NCI-H82 (cell line): ENCODE measurements around the gene IGFBP1.
A peak's percentile ranks its signal among the peaks of the same experiment; 100 is the strongest.

Source experiments
- DNase-seq: peaks from one replicate; lab custom pipeline; 2025; lab: John Stamatoyannopoulos, UW

IGFBP1 gene

DNA sequence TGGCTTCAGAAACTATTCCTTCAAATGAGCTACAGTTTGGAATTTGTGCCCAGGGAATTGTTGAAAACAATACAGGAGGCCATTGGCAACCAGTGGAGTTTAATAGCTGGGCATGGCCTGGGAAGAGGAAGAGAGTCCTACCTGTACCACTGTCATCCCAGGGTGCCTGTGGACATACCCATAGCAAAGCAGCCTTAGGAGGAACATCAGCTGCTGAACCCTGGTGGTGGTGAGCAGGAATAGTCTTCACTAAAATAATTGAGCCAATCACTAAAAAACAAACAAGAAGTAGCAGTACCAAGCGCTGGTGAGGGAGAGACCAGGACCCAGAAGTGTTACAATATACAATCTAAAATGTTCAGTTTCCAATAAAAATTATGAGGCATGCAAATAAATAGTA is 14.5 kb downstream of the IGFBP1 start:
- DNase-seq: no peak

DNA sequence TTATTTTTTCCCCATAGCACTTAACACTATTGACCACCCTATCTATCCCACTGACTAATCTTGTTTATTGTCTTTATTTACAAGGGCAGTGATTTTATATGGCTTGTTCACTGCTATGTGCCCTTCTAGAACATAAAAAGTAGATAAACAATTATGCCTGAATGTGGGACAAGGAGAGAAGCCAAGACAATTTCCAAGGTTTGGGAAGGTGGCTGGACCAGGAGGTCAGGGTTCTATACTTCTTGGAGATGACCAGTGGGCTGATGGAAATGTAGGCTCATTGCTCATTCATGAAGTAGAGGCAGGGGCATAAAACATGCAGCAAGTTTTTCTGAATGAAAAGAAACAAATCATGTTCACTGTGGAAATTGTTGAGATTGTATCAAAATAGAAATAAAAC is 21.3 kb downstream of the IGFBP1 start:
- DNase-seq: no peak

DNA sequence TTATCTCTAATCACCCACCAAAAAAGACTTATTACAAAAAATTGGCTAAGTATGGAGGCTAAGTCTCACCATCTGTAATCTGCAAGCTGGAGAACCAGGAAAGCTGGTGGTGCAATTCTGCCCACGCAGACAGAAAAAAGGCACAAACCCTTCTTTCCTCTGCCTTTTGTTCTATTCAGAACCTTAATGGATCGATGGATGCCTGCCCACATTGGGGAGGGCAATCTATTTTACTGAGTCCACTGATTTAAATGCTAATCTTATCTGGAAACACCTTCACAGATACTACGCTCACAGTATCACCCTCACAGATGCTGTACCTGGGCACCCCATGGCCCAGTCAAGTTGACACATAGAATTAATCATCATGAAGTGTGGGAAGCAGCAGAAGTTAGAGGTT is 22.6 kb downstream of the IGFBP1 start:
- DNase-seq: no peak

DNA sequence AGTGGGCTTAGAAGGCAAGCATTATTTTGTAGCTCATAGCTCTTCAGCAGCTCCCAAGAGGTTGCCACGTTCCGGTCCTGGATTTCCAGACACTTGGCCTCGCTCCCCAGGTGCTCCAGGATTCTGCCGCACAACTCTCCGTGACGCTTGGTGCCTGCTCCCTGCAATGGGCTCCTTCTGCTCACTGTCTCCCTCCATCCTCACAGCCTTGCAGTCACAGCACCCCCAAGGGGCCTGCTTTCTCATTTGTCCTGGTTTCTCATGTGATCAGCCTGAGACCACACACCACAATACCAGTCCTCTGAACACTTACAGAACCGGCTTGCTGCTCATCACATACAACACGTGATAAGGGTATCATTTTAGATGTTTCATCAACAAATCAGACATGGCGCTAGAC is 23.0 kb downstream of the IGFBP1 start:
- no peak for DNase-seq

DNA sequence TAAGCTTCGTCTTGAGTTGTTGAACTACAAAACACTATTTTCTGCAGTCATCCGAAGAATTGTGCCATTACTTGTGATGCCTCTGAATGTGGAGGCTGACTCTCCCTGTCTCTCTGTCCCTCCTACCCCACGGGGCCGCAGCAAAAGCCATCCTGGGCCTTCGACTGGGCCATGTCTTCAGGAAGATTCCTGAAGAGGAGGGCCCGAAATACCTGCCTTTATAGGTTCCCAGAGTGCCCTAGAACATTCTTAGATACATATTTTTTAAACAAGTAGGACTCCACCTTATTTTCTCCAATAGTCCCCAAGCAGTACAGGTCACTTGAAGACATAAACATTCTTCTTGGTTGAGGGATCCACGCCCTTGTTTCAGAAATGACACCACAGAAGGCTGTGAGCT is 24.7 kb downstream of the IGFBP1 start:
- no peak for DNase-seq

DNA sequence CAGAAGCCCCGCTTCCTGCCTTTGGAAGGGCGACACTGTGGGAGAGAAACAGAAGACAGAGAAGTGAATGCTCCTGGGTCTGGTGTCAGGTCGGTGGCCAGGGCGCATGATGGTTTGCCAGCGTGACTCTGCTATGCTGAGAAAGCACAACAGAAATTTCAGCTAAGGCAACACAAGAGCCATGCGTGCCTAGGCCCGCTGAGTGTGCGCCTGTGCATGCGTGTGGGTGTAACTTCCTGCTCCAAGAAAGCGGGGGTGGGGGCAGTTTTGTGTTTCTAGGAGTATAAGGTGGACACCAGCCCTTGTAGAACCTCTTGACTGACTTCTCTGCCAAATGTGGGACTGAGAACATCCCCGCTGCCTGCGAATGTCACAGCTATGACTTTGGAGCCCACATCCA is 26.6 kb downstream of the IGFBP1 start:
- no peak for DNase-seq

DNA sequence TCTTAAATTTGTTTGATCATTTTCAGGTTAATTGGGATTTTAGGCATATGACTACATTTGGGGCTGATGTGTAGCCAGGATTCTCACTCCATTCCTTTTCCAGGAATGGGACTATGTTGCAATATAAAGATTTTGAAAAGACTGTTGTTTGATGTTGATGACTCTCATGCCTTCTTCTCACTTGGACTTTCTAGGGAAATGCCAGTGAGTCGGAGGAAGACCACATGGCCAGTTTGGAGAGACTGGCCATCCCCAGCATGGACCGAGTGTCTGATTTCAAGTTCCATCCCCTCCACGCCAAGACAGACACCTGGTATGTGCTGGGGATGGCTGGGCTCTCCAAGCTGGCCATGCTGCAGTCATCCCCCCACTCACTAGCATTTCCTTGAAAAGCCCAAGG is 27.3 kb downstream of the IGFBP1 start:
- DNase-seq: no peak

DNA sequence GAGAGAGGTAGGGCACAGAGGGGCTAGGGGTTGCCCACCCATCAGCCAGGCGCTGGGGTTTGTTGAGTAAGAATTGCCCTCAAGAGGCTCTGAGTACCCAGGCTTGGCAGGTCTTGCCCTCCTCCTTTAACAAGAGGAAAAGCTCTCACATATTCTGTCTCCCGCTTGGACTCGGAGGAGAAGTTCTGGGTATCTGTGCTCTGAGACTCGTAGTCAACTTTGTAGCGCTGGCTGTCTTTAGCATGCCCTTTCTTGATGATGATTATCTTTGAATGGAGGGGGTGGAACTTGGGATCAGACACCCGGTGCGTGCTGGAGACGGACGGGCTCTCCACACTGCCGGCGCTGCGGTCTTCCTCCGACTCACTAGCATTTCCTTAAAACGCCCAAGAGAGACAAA is 28.8 kb downstream of the IGFBP1 start:
- DNase-seq: no peak

DNA sequence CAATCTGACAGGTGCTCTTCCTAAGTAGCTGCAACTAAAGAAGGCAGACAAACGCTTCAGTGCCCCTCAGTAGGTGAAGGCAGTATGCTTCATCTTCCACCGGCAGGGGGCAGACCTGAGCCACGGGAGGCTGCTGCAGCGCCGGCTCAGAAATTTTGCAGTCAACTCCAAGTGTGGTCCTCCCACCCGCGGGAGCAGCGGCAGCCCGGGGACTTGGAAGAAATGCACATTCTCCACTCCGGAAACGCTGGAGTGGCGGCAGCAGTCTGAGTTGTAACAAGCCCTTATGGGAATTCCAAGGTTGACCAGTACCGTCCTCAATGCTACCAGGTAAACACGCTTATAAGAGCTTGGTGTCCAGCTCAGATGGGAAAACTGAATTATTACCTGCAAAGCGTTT is 29.4 kb downstream of the IGFBP1 start:
- DNase-seq: peak; percentile 83

DNA sequence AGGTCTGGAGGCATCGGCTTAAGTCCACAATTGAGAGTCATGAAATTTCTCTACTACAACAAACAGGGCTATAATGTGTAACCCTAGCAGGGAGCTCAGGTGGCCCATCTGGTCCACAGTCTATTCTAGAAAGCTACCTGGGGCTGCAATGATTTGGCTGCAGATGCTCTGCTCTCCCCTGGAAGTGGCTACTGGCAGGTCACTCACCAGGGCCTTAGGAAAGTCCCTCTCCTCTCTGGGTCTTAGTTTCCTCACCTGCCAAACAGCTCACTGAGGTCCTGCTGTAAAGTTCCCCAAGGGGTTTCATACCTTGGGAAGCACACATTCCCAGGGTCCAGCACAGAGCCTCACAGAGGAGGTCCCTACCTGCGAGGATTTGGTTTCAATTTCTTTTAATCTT is 30.3 kb downstream of the IGFBP1 start:
- DNase-seq: no peak

DNA sequence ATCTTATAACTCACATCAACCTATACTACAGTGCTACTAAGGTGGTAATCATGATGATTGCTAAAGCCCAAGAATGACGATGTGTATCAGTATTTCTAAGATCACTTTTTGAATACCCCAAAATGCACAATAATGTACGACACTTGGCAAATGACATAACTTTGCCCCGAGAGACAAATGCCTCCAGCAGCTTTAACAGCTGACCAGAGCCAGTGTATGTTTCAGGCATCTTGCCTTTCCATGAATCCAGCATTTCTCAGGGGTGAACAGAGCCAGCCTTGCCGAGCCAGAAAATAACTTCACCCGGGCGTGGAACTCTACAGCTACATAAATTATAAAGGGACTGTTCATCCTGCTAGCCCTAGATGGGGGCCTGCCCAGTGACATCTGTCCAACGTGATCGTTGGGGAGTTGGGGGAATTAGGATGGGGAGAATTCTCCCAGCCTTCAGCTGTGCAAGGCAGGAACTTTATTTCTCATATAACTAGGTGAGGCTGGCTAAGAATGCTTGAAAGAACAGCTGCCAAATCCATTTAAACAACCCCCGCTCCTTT is 31.0 kb downstream of the IGFBP1 start:
- DNase-seq: peak; percentile 79

DNA sequence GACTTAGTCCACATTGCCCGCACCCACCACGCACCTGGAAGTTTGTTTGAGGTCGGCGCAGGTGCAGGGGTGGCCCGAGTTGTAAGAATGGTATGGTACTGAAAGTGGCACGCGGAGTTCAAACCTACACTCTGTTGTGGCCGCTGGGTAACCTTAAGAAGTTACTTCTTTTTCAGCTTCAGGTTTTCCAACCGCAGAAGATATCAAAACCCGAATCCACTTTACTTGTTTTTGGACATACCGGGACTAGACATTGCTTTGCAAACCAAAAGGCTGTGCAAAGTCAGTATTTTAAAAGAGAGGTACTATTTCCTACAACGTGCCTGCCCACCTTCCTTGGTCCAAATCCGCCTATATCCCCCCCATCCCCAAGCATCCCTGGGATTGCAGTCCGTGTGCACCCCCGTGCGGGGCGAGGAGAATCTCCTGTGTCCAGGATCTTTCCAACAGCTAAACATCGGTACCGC is 31.7 kb downstream of the IGFBP1 start:
- no peak for DNase-seq

DNA sequence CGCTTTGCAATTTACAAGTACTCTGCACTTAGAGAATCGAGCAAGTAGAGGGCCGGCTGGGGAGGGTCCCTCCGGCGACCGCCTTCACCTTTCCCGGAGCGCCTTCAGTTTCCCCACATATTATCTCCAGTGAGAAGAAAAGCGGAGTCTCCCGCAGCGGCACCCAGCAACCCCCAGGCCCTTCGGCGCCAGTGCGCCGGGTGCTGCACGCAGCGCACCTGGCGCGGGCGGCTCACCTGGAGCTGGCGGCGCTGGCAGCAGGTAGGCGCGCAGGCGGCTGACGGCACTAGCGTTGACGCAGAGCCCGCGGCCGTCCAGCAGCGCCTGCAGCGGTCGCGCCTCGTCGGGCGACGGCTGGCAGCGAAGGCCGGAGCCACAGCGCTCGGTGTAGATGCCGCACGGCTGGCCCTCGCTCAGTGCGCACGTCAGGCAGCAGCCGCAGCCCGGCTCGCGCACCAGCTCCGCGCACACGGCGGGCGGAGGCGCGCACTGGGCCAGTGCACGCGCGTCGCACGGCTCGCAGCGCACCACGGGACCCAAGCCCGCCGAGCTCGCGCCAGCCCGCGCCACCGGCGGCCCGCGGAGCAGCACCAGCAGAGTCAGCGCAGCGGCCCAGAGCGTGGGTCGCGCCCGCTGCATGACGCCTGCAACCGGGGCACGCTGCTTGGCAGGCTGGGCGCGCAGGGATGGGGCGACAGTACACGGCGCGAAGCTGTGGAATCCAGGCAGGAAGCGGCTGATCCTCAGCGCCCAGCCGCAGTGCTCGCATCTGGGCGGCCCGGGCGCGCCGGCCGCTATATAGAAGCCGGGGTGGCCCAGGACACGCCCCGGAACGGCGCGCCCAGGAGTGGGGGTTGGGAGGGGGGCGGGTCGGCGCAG is 32.5 kb downstream of the IGFBP1 start, which contains the start of gene IGFBP3:
Gene IGFBP3, minus strand, starts transcription at position 771 of the 879 bp plus-strand sequence. Its CDS starts 132 bp downstream, at position 639.
- DNase-seq: peak; percentile 63

DNA sequence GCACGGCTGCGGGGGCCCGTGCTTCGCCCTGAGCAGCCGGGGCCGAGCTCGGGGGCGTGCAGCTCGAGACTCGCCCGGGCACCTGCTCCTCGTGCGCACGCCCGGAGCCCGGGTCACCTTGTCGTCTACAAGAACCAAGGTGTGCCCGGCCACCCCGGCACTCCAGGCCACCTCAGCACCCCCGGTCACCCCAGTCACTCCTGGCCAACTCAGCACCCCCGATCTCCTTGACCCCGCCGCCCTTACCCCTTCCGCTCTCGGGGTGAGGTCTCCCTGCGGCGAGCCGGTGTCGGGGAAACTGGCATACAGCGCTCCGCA is 33.1 kb downstream of the IGFBP1 start:
- no peak for DNase-seq

DNA sequence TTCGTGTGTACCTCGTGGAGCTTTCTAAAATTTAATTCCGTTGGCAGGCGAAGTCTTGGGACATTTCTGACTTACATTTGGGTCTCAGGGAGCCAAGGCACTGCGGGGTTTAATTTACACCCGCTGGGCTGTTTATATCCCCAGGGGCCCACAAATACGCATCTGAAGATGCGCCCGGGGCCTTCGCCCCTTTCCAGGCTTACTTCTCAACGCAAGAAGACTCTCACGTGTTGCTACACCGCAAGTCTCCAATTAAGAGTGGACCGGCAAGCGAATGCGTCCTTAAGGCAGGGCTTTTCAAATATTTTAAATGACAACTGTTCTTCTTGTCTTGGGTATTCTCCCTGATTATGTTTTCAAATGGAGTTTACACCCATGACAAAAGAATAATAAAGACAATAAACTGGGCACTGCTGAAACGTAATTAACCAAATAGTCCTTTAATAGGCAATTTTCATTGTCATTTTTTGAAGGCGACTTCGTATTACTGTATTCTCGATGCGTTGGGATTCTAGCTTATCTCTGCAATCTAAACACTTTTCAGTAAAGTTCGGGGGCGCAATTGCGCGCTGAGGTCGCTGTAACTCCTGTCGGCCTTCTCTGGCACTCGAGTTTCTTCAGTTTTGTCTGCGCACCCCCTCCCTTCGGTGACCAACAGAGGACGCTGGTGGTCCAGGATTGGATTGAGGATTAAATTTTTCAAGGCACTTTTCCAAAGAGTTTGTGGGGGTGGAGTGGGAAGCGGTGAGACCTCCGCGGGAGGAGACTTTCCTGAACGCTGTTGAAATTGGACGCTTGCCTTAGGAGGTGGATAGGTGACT is 33.6 kb downstream of the IGFBP1 start:
- peak; percentile 80 for DNase-seq

DNA sequence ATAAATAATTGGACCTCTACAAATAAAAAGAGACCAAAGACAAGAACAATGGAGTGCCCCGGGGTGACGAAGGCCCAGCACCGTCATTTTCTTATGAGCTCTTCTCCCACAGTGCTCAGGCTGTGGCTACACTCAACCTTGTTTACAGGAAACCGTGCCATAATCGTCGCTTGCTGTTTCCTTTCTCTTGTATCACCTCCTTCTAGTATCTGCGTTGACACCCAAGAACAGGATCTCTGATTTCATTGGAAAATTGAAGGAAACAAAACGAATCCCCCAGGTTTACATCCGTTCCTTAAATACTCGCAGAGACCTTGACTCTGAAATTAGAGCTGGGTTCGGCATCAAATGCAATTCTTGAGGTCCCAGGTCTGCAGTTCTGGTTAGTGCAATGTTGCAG is 34.5 kb downstream of the IGFBP1 start:
- DNase-seq: no peak

DNA sequence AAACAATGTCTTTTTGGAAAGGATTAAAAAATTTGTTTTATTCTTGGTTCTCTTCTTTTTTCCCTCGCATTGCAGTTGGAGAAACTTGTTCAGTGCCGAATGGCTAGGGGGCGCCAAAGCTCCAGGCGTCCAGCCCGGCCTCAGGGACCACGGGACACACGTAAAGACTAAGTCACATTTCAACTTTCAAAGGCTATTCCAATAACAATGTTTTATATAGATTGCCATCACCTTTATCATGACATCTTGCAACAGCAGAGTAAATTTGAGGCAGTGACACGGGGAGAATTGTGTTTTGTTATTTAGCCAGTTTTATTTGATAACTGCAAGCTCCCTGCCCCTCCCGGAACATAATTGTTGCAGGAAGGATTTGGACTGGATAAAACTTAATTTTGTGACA is 35.0 kb downstream of the IGFBP1 start:
- DNase-seq: peak; percentile 76

DNA sequence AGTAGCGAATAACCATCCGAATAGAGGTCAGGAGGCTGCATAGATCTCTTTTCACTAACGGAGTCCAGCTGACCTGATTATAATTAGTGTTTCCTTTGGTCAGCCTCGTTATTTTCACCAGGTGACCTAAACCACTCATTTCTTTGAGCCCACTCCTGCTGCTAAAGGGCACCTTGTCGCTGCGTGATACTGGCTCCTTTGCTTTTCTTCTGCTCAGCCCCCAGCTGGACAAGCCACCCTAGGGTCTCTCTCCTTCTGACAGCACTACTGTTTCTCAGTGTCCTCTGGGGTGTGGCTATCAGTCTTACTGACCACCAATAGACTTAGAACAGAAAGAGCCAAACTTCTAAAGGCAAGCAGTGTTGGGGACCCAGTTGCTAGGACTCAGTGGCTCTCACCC is 35.5 kb downstream of the IGFBP1 start:
- no peak for DNase-seq

DNA sequence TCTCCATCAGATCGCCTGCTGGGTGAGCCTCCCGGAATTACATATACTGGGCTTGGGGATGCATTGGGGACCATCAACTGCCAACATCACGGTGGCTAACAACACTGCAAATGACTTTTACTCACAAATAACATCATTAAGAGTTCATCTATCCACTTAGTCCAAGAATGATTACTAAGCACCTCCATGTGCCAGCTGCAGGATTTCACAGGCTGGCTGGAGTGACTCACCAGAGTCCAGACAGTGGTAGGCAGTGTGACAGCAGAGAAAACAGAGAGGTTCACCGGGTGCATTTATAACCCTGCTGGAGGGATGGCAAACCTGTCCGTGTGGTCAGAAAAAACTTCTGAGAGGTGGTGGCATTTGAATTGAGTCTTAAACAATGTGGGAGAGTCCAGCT is 36.0 kb downstream of the IGFBP1 start:
- DNase-seq: peak; percentile 10

DNA sequence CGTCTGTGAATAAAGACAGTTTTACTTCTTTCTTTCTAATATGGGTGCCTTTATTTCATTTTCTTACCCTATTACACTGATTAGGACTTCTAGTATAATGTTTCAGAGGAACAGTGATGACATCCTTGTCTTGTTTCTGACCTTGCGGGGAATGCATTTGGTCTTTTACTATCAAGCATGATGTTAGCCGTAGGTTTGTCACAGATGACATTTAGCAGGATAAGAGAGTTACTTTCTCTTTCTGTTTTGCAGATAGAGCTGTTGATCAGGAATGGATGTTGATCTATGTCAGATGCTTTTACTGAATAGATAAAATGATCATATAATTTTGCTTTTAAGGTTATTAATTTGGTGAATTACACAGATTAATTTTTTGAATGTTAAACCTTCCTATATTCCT is 39.4 kb downstream of the IGFBP1 start:
- no peak for DNase-seq

DNA sequence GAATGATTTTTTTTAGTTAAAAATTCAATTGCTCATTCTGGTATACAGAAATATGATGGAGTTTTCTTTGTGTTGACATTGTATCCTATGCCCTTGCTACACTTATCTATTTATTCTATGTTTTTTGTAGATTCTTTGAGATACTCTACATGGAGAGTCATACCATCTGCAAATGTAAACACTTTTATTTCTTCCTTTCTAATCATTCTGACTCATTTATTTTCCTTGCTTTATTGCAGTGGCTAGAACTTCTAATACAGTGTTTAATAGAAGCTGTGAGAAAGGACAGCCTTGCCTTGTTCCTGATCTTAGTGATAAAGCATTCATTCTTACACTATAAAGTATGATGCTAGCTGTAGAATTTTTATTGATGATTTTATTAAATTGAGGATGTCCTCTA is 42.7 kb downstream of the IGFBP1 start:
- DNase-seq: no peak

DNA sequence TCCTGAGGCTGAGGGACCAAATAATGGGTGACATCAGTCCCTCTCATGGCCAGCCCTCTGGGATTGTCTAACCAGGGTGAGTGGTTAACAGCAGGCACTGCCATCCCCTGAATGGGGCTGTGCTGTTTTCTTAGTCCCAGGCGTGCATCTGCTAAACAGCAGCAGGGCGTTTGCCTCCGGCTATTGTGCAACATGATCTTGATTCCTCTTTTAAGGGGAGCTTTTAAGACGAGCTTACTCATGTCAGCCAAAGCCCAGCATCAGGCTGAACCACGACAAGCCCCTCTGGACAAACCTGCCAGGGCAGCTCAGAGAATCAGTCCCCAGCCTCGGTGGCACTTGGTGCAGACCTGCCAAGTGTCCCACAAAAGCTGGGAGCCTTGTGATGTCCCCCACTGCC is 49.0 kb downstream of the IGFBP1 start:
- no peak for DNase-seq

DNA sequence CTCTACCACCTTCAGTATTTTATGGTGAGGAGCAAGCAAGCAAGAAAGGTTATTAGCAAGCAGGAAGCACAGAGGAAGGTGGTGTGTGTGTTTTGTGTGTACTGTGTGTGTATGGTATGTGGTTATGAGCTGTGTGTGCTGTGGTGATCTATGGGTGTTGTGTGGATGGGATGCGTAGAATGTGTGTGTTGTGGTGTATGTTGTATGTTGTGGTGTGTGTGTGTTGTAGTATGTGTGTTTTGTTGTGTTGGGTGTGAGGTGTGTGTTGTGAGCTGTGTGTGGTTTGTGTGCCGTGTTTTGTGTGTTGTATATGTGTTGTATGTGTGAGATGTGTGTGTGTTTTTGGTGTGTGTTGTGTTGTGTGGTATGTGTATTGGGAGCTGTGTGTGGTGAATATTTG is 49.6 kb downstream of the IGFBP1 start:
- no peak for DNase-seq
